ENCODE measurements around the gene CDH23.

Gene CDH23

GRCh38 chr10:71393841-71394475 lies 2.8 kb upstream of the CDH23 start:
- no peak for DNase-seq

- DNase-seq, result no peak
These were observed 1.7 kb upstream of the CDH23 start for GRCh38 chr10:71394926-71395562.

- no peak for DNase-seq
These were observed 1.1 kb upstream of the CDH23 start for GRCh38 chr10:71395621-71396020.

- no peak for DNase-seq
These were observed 523 bp upstream of the CDH23 start for GRCh38 chr10:71396084-71396710.

- DNase-seq, result no peak
These were observed 834 bp downstream of the CDH23 start for GRCh38 chr10:71397296-71398212.

- no peak for DNase-seq
These were observed 2.3 kb downstream of the CDH23 start for GRCh38 chr10:71398976-71399375.

- no peak for DNase-seq
These were observed 3.2 kb downstream of the CDH23 start for GRCh38 chr10:71399946-71400345.

GRCh38 chr10:71401056-71401455 lies 4.3 kb downstream of the CDH23 start:
- DNase-seq, result no peak

GRCh38 chr10:71402005-71402404 lies 5.3 kb downstream of the CDH23 start:
- DNase-seq, result no peak

GRCh38 chr10:71404503-71405295 lies 8.0 kb downstream of the CDH23 start:
- DNase-seq, result no peak

GRCh38 chr10:71406878-71407277 lies 10.2 kb downstream of the CDH23 start:
- DNase-seq, result no peak

- DNase-seq, result no peak
These were observed 11.9 kb downstream of the CDH23 start for GRCh38 chr10:71408436-71409225.

GRCh38 chr10:71409516-71410104 lies 12.9 kb downstream of the CDH23 start:
- no peak for DNase-seq

GRCh38 chr10:71413581-71413980 lies 16.9 kb downstream of the CDH23 start:
- DNase-seq, result no peak

- no peak for DNase-seq
These were observed 17.6 kb downstream of the CDH23 start for GRCh38 chr10:71414359-71414758.

GRCh38 chr10:71419002-71419540 lies 22.4 kb downstream of the CDH23 start:
- no peak for DNase-seq

GRCh38 chr10:71419750-71420149 lies 23.0 kb downstream of the CDH23 start:
- DNase-seq, result no peak

- no peak for DNase-seq
These were observed 24.3 kb downstream of the CDH23 start for GRCh38 chr10:71421075-71421434.

- no peak for DNase-seq
These were observed 26.5 kb downstream of the CDH23 start for GRCh38 chr10:71423250-71423649.

GRCh38 chr10:71423901-71424300 lies 27.2 kb downstream of the CDH23 start:
- DNase-seq, result no peak

All from NCI-H187 treated with DMSO at 0.1 percent for 48 hours (cell line).